GM12801 (cell line): Measurements from ENCODE around the gene FXYD3.

Source experiments
- TF ChIP-seq, protein P1 (sequence below): IDR thresholded peaks from one replicate; pipeline ENCODE4 v1.5.1; 2011; ENCODE audit warnings: control low read depth; ENCODE audit not compliant: insufficient read length; ENCODE audit errors: extremely low read depth

Gene FXYD3

GRCh38 chr19:35168196-35168595 lies 52.6 kb downstream of the FXYD3 start:
- TF ChIP-seq, protein P1, sequence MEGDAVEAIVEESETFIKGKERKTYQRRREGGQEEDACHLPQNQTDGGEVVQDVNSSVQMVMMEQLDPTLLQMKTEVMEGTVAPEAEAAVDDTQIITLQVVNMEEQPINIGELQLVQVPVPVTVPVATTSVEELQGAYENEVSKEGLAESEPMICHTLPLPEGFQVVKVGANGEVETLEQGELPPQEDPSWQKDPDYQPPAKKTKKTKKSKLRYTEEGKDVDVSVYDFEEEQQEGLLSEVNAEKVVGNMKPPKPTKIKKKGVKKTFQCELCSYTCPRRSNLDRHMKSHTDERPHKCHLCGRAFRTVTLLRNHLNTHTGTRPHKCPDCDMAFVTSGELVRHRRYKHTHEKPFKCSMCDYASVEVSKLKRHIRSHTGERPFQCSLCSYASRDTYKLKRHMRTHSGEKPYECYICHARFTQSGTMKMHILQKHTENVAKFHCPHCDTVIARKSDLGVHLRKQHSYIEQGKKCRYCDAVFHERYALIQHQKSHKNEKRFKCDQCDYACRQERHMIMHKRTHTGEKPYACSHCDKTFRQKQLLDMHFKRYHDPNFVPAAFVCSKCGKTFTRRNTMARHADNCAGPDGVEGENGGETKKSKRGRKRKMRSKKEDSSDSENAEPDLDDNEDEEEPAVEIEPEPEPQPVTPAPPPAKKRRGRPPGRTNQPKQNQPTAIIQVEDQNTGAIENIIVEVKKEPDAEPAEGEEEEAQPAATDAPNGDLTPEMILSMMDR, result no peak

DNA sequence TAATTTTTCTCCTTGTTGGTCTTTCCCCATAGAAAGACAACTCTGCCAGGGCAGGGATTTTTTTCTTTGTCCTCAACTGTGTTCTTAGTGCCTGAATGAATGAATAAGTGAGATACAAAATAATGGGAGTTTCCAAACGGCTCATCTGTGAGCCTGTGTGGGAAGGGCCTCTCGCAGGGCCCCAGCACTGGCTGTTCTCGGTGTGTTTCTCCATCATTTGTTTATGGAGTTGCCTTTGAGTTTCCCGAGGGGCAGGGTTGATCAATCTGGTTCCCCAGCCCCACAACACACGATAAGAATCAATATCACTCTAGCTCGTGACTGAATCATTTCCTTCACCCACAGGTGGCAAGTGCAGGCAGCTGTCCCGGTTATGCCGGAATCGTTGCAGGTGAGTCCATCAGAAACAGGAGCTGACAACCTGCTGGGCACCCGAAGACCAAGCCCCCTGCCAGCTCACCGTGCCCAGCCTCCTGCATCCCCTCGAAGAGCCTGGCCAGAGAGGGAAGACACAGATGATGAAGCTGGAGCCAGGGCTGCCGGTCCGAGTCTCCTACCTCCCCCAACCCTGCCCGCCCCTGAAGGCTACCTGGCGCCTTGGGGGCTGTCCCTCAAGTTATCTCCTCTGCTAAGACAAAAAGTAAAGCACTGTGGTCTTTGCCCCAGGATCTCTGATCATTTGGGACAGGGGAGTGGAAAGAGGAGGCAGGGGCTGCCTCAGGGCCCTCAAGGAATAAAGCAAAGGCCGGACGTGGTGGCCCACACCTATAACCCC lies 53.8 kb downstream of the FXYD3 start:
- TF ChIP-seq, protein P1, result no peak

GRCh38 chr19:35170359-35171061 lies 54.9 kb downstream of the FXYD3 start:
- TF ChIP-seq, protein P1, result no peak

DNA sequence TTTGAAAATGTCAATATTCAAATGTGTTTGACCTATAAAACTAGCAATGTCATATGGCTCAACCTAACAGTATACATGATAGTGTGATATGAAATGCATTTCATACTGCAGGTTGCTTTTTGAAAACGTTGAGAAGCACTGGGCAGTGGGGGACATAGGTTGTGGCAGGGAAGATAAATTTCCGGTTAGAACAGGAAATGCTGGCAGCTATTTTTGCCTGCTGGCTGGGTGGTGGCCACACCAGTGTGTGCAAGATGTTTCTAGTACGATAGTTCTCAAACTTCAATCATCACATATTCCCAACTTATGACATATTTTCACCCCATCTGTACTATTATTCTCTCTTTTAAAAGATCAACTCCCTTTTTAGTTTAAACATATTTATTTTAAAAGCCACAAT lies 56.1 kb downstream of the FXYD3 start:
- TF ChIP-seq, protein P1, result no peak
